Right ventricle myocardium superior (tissue), 1 donor: ENCODE measurements around the gene SLC6A6. TPM values are rescaled to one million over a fixed set of nuclear protein-coding genes. Genes with fewer than 3 reads are reported as not detected.

Source experiments
- ATAC-seq: fragments of 200-7000 bp; cut with Tn5 transposase; one replicate; pipeline ENCODE4 v1.9.1; 2020; ENCODE audit warnings: mild to moderate bottlenecking; ENCODE audit not compliant: poor library complexity
- DNase-seq: peaks from one replicate; pipeline ENCODE4 v3.0.0-alpha.2; 2020
- intact Hi-C: fragments of 100-400 bp; cut with DNase I; formaldehyde crosslinking; loops from one replicate; pipeline ENCODE4 v1.11.2; 2022
- total RNA-seq: library from RNA; stranded (reverse); fragmentation: NEBNext Ultra II Directional; extraction: Animal tissue kit (Norgen Biotek cat#: 25700); gene quantifications from one replicate; pipeline ENCODE4 v1.2.1, GENCODE V29; 2021
- donor health status: DM: no; HTN: yes; CAD: no; lungs with severe emphysema.

The SLC6A6 gene
- total RNA-seq, 1 donor from 2014 or later = 13.5 TPM

GRCh38 chr3:14370720-14371572, 31.5 kb upstream of the SLC6A6 start:
- DNase-seq (no peak), ATAC-seq (no peak)

GRCh38 chr3:14371573-14372474, 30.6 kb upstream of the SLC6A6 start:
- DNase-seq (peak; percentile 92), ATAC-seq (peak; percentile 92)
- intact Hi-C loops = no loop called here

More at GRCh38 chr3:14370720-14371572, 31.5 kb upstream of the SLC6A6 start:
- intact Hi-C loops = no loop called here

GRCh38 chr3:14372587-14372986, 29.8 kb upstream of the SLC6A6 start:
- no peak for ATAC-seq
- DNase-seq = no peak
- intact Hi-C loops = no loop called here

GRCh38 chr3:14373753-14374376, 28.5 kb upstream of the SLC6A6 start:
- no peak for ATAC-seq
- intact Hi-C loops = no loop called here

GRCh38 chr3:14374444-14374883, 27.9 kb upstream of the SLC6A6 start:
- intact Hi-C loops = no loop called here
- DNase-seq = no peak
- peak; percentile 51 for ATAC-seq

More at GRCh38 chr3:14373753-14374376, 28.5 kb upstream of the SLC6A6 start:
- DNase-seq = no peak

GRCh38 chr3:14375192-14375591, 27.2 kb upstream of the SLC6A6 start:
- DNase-seq (no peak), ATAC-seq (no peak)
- intact Hi-C loops = no loop called here

GRCh38 chr3:14376348-14377043, 25.9 kb upstream of the SLC6A6 start:
- intact Hi-C loops = no loop called here
- no peak for ATAC-seq
- DNase-seq = no peak

- intact Hi-C loops = no loop called here
- DNase-seq (no peak), ATAC-seq (no peak)
These were observed 25.2 kb upstream of the SLC6A6 start for GRCh38 chr3:14377044-14377837.

GRCh38 chr3:14377838-14378169, 24.6 kb upstream of the SLC6A6 start:
- peak; percentile 55 for DNase-seq
- intact Hi-C loops = no loop called here
- peak; percentile 27 for ATAC-seq

- ATAC-seq (no peak), DNase-seq (no peak)
- intact Hi-C loops = no loop called here
These were observed 24.0 kb upstream of the SLC6A6 start for GRCh38 chr3:14378415-14378814.

- intact Hi-C loops = no loop called here
- DNase-seq (no peak), ATAC-seq (no peak)
These were observed 22.6 kb upstream of the SLC6A6 start for GRCh38 chr3:14379843-14380242.

- ATAC-seq (no peak), DNase-seq (no peak)
- intact Hi-C loops = no loop called here
These were observed 16.2 kb upstream of the SLC6A6 start for GRCh38 chr3:14386254-14386653.

- intact Hi-C loops = no loop called here
- ATAC-seq (peak; percentile 32), DNase-seq (no peak)
These were observed 14.2 kb upstream of the SLC6A6 start for GRCh38 chr3:14388201-14388600.

GRCh38 chr3:14389166-14389606, 13.2 kb upstream of the SLC6A6 start:
- no peak for DNase-seq
- intact Hi-C loops = no loop called here
- no peak for ATAC-seq

- ATAC-seq (no peak), DNase-seq (no peak)
- intact Hi-C loops = no loop called here
These were observed 12.7 kb upstream of the SLC6A6 start for GRCh38 chr3:14389716-14390115.

- peak; percentile 88 for ATAC-seq
- DNase-seq = peak; percentile 69
- intact Hi-C loops = no loop called here
These were observed 11.4 kb upstream of the SLC6A6 start for GRCh38 chr3:14391033-14391432.

- ATAC-seq (no peak), DNase-seq (no peak)
- intact Hi-C loops = no loop called here
These were observed 10.2 kb upstream of the SLC6A6 start for GRCh38 chr3:14392231-14392630.

- DNase-seq = no peak
- ATAC-seq = no peak
- intact Hi-C loops = no loop called here
These were observed 9.5 kb upstream of the SLC6A6 start for GRCh38 chr3:14392803-14393319.
